ENCODE measurements around the gene VAT1L.
"Not testable (repeated sequence)": the region's sequence is repeated elsewhere in the genome, so short reads cannot be mapped to it uniquely, and the experiment has no call there.

DNA sequence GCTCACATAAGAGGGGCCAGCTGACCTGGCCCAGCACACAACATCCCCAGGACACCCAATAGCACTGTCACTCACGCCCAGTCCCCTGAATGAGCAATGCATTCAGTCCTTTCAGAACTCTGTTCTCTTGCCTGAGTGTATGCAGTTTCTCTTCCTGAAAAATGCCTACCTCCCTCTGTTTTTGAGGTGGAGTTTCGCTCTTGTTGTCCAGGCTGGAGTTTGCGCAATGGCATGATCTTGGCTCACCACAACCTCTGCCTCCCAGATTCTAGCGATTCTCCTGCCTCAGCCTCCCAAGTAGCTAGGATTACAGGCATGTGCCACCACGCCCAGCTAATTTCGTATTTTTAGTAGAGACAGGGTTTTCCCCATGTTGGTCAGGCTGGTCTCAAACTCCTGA lies 159.2 kb downstream of the VAT1L start:
- not testable (repeated sequence) for TF ChIP-seq CTCF, POLR2A (IDR thresholded peaks at IDR 0.05)

Data from Peyer's patch (tissue), 4 donors.